Adipose tissue (tissue), 3 donors: ENCODE results near the gene TCL1A. TPM values are rescaled to one million over a fixed set of nuclear protein-coding genes. Genes with fewer than 3 reads are reported as not detected.
"Not testable (repeated sequence)": the region's sequence is repeated elsewhere in the genome, so short reads cannot be mapped to it uniquely, and the experiment has no call there.

Experiments
- H3K27ac ChIP-seq: one replicate; pipeline ENCODE4 v1.5.1; 2013; ENCODE audit warnings: low read depth, low read length
- WGBS, 3 donors: extraction: QIAGEN DNeasy Blood & Tissue Kit; methylation state at CpG; one replicate each; pipeline ENCODE4 v1.1.7; 2013; 5-methylcytosine and 5-hydroxymethylcytosine counted together
- polyA plus RNA-seq, 3 donors: library from polyadenylated mRNA; stranded (reverse); fragments of 200-250 nt; gene quantifications; one replicate each; pipeline ENCODE4 v1.2.3, GENCODE V29; 2013
- donor health status: healthy with polysubstance abuse.
- donor health status: Bipolar disorder and iron deficiency.
- donor health status: healthy.

Gene TCL1A, protein sequence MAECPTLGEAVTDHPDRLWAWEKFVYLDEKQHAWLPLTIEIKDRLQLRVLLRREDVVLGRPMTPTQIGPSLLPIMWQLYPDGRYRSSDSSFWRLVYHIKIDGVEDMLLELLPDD
- polyA plus RNA-seq = 1 to 10 TPM in 1 of 3 donors, under 1 TPM in 1, not detected in 1; 0.46 to 1.4 TPM

- 42 to 49% (median 46%) methylated on average over 46 to 47 of the region's 47 CpGs for WGBS, 3 donors
- H3K27ac ChIP-seq = no peak within 1 kb of the TSS
These were observed at the start of gene TCL1A for GRCh38 chr14:95713596-95714371. TCL1A (minus strand) TSS chr14:95714125; CDS start chr14:95714066, 59 bp downstream.

GRCh38 chr14:95763032-95763431 lies 49.1 kb upstream of the TCL1A start:
- H3K27ac ChIP-seq = not testable (repeated sequence)
- 76 to 83% (median 80%) methylated on average over 4 of the region's 4 CpGs for WGBS, 3 donors

GRCh38 chr14:95761436-95761835 lies 47.5 kb upstream of the TCL1A start:
- H3K27ac ChIP-seq = no peak overlapping the region
- WGBS, 3 donors = 42 to 64% (median 51%) methylated on average over 6 of the region's 6 CpGs

DNA sequence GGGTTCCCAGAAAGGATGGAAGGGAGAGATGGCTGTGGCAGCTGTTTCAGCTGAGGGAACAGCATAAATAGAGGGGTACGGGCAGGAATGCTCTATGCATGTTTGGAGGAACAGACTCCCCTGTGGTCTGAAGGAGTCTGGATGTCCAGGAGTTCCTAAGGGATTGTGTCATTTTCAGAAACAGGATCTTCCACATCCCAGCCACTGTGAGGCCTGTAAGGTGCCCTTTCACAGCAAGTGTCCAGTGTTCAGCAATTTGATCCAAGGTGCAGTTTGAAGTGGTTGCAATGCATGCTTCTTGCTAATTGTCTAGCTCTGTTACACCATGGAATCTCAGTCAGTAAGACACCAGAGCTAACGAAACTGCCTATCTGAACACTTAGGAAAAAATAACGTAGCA lies 46.7 kb upstream of the TCL1A start:
- H3K27ac ChIP-seq = no peak overlapping the region
- 69 to 89% (median 78%) methylated on average over 3 of the region's 3 CpGs for WGBS, 3 donors

DNA sequence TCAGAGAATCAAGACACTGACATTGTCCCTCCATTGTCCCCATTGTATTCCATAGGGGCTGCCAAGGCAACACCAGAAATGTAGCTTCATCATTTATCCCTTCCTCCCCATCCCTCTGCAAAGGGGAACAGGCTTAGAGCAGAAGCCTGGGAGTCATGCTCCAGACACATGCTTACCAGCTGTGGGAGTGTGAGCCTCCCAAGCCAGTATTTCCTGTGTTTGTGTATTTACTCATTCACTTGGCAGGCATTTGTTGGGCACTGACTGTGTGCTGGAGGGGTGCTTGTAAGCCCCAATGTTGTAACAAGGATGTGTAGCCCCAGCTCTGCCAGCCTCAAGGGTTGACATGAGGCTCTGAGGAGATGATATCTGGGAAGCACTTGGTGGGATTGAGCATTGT lies 46.0 kb upstream of the TCL1A start:
- no peak overlapping the region for H3K27ac ChIP-seq

DNA sequence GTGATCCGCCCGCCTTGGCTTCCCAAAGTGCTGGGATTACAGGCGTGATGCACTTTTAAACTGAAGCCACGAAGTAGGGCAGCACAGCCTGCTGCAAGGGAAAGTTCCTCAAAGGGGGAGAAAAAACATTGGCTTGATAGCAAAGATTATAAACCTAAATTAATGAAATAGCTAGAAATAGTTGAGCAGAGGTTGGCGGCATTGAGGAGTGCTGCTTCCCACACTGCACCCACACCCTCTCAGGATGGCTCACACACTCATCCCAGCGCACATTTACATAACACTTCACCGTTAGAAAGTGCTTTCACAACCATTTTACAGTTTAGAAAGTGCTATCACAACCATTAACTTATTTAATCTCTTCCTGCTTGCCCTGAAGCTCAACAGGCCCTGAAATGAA lies 44.4 kb upstream of the TCL1A start:
- H3K27ac ChIP-seq = no peak overlapping the region
- WGBS, 3 donors = 70 to 87% (median 72%) methylated on average over 7 of the region's 7 CpGs

DNA sequence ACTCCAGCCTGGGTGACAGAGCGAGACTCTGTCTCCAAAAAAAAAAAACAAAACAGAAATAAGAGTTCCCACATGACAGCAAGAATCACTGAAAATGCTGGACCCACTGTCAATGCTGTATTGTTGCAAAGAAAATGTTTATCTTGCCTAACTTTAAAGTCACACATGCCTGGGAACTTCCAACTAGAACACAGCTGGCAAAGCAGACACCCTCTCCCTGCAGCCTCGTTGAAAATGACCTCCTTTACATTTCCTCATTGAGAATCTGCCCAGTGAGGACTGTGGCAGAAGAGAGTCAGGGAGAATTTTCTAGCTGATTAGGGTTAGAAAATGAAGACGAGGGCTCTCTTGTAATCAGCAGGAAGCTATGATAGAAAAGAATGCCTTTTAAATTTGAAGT lies 42.8 kb upstream of the TCL1A start:
- H3K27ac ChIP-seq = no peak overlapping the region
- 20 to 54% (median 49%) methylated on average over 3 of the region's 3 CpGs for WGBS, 3 donors

GRCh38 chr14:95756127-95756526 lies 42.2 kb upstream of the TCL1A start:
- 53 to 81% (median 72%) methylated on average over 6 of the region's 6 CpGs for WGBS, 3 donors
- H3K27ac ChIP-seq = no peak overlapping the region

DNA sequence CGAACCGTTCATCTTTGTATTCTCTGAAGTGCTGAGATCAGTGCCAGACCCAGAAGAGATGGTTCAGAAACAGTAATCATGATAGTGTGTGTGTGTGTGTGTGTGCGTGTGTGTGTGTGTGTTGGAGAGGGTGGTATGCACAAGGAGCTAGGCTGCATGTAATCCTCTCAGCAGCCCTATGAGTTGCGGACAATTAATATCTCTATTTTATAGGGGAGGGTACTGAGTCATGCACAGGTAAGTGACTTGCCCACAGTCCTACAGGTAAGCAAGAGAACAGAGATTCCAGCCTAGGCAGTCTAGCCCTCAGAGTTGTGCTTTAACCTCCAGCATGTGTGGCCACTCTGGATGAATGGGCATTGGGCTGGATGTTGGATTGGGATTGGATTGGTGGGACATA lies 27.9 kb upstream of the TCL1A start:
- 88 to 95% (median 90%) methylated on average over 4 of the region's 4 CpGs for WGBS, 3 donors

GRCh38 chr14:95741038-95741490 lies 27.1 kb upstream of the TCL1A start:
- H3K27ac ChIP-seq = no peak overlapping the region
- WGBS, 3 donors = 22 to 38% (median 30%) methylated on average over 5 of the region's 5 CpGs

More for the DNA sequence above, 27.9 kb upstream of the TCL1A start:
- H3K27ac ChIP-seq = no peak overlapping the region

- WGBS, 3 donors = 65 to 100% (median 72%) methylated on average over 1 of the region's 1 CpG
- H3K27ac ChIP-seq = no peak overlapping the region
These were observed 25.4 kb upstream of the TCL1A start for GRCh38 chr14:95739356-95739755.

GRCh38 chr14:95733212-95733611 lies 19.3 kb upstream of the TCL1A start:
- 41 to 97% (median 90%) methylated on average over 1 of the region's 1 CpG for WGBS, 3 donors
- no peak overlapping the region for H3K27ac ChIP-seq

GRCh38 chr14:95730126-95730525 lies 16.2 kb upstream of the TCL1A start:
- WGBS, 3 donors = 84 to 88% (median 85%) methylated on average over 5 of the region's 5 CpGs
- no peak overlapping the region for H3K27ac ChIP-seq

DNA sequence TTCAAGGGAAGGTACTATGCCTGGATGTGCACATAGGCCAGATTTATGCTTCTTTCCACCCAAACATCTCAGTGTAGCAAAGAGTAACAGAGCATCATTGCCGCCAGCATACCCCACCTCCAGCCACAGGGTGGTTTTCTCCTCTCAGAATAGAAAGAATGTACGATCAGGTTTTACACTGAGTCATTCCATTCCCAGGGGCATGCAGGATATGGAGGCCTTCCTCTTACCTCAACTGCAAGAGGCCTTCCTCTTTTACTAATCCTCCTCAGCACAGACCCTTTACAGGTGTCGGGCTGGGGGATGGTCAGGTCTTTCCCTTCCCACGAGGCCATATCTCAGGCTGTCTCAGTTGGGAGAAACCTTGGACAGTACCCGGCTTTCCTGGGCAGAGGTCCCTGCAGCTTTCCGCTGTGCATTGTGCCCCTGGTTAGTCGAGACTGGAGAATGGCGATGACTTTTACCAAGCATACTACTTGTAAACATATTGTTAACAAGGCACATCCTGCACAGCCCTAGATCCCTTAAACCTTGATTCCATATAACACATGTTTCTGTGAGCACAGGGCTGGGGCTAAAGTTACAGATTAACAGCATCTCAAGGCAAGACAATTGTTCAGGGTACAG lies 15.6 kb upstream of the TCL1A start:
- not testable (repeated sequence) for H3K27ac ChIP-seq
- WGBS, 3 donors = 73 to 75% (median 74%) methylated on average over 8 of the region's 8 CpGs

DNA sequence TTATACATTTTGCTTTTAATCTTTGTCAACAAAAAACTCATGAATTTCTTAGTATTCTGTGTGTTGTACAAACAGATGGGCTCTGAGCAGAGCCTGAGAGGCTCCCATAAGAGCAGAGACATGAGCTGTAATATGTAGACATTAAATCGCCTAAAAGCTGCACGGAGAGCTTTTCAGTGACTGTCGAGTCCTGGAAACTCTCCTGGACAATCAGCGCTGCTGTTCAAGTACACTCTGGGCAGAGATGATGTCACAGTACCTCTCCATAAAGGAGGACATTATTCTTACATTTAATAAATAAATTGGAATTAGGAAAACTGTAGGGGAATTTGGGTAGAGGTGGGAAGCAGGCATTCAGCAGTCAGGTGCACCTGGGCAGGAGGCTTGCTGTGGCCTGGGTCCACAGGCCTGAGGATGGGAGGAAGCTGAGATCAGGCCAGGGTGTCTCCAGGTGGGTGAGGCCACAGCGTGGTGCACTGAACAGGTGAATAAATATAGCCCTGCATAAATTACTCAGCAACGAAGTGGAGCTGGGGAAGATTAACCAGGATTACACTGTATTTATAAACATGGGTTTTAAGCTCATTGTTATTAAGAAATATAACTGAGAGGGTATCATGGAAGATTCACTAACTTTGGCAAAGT lies 13.3 kb upstream of the TCL1A start:
- 37 to 79% (median 69%) methylated on average over 6 of the region's 6 CpGs for WGBS, 3 donors

GRCh38 chr14:95725685-95726336 lies 11.9 kb upstream of the TCL1A start:
- WGBS, 3 donors = 74 to 80% (median 75%) methylated on average over 5 of the region's 5 CpGs
- H3K27ac ChIP-seq = no peak overlapping the region

More for the DNA sequence above, 13.3 kb upstream of the TCL1A start:
- H3K27ac ChIP-seq = no peak overlapping the region

- WGBS, 3 donors = 63 to 83% (median 78%) methylated on average over 1 of the region's 1 CpG
These were observed 8.7 kb upstream of the TCL1A start for GRCh38 chr14:95722525-95723190.

DNA sequence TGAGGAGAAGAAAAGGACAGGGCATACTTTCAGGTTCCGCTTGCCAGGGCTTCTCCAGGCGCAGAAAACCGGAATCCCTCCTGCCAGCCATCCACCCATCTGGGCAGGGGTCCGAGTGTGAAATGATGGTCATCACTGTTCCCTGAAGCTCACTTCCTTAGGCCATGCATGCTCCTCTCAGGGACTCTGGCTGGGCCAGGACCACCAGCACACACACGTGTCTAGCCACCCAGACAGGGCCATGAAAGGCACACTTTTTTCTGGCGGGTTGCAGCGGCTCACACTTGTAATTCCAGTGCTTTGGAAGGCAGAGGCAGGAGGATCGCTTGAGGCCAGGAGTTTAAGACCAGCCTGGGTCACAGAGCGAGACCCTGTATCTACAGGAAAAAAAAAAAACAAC lies 1.5 kb downstream of the TCL1A start:
- 87 to 93% (median 92%) methylated on average over 9 of the region's 9 CpGs for WGBS, 3 donors
- no peak overlapping the region for H3K27ac ChIP-seq

More at GRCh38 chr14:95722525-95723190, 8.7 kb upstream of the TCL1A start:
- H3K27ac ChIP-seq = no peak overlapping the region
